HG03060 (cell line): ENCODE results near the gene DBT.
A peak's percentile ranks its signal among the peaks of the same experiment; 100 is the strongest.
"Not testable (repeated sequence)": the region's sequence is repeated elsewhere in the genome, so short reads cannot be mapped to it uniquely, and the experiment has no call there.

Experiments used
- ATAC-seq: cut with Tn5 transposase; IDR thresholded peaks from one replicate; pipeline ENCODE4 v1.9.1; 2021; ENCODE audit warnings: low read depth, moderate number of reproducible peaks; ENCODE audit not compliant: unreplicated experiment

Gene DBT

DNA sequence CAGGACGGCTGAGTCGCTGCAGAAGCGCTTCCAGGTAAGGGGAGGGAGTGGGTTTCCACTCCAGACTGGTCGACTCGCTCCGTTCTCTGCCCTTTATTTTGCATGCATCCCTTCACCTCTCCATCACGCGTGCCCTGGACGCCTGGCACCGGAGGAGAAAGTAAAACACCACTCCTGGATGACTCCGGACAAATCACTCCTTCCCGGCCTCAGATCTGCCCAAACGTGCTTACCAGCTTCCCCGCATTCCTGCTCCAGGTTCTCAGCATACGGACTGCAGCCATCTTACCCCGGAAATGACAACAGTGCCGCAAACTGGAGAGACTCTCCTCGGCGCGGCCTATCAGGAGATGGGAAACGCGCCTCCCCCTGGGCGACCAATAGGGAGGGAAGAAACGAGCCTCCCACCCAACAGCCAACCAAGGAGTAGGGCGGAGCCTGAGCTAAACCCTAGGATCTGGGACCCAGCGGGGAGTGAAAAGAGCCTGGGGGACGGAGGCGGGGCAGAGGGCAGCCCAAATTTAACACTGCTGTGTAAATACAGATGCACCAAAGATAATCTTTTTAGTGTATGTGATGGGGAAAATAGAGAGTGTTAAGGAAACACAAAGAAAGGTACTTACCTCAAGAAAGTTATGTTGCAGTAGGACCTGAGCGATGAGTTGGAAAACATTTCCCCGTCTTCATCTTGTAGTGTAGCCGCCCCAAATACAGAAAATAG lies at the start of gene DBT:
Gene DBT (minus strand): TSS at position 298 of the 721 bp plus-strand sequence. CDS start 14 bp downstream, at position 284.
- peak; percentile 98 for ATAC-seq

DNA sequence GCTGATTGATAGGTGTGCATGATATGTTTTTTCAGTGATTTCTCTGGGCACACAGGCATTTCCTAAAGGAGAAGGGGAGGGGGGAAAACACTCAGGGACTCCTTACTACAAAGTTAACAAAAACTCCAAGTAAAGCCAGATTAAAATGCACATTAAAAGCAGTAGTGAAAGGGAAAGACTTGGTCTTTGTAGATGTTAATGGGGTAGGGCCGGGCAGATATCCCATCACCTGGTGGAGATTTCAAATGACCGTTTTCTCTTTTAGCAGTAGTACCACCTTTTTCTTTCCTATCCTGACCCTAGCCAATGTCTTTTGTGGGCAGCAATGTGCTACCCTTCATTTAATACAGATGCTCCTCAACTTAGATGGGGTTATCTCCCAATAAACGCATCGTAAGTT lies 48.9 kb upstream of the DBT start:
- ATAC-seq, result no peak

GRCh38 chr1:100296997-100297396 lies 47.4 kb upstream of the DBT start:
- not testable (repeated sequence) for ATAC-seq

DNA sequence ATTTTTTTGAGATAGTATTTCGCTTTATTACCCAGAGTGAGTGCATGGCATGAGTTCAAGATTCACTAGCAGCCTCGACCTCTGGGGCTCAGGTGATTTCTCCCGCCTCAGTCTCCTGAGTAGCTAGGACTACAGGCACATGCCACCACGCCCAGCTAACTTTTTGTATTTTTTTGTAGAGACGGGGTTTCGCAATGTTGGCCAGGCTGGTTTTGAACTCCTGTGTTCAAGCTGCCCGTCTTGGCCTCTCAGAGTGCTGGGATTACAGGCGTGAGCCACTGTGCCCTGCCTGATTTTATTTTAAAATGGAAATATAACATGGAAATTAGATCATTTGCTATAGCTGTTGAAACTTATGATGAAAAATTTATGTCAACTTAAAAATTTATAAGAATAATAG lies 46.5 kb upstream of the DBT start:
- no peak for ATAC-seq

DNA sequence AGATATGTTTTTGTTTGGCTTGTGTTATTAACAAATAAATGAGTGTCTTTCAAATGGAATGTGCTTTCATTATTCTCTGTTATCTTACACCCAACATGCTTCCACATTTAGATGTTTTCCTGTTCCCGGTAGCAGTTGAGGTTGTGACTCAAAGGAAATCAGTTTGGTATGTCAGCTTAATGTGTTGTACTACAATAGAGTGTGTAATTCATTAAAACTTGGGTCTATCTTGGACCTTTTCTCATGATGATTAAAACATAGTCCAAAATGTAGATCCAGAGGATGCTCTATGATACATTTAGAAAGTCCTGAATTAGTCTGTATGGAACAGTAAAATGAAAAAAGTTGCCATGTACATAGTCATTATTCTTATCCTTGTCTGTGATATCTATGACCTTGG lies 43.1 kb upstream of the DBT start:
- ATAC-seq, result no peak

- ATAC-seq, result no peak
Measured at GRCh38 chr1:100290291-100290690, 40.7 kb upstream of the DBT start.

GRCh38 chr1:100287162-100287561 lies 37.5 kb upstream of the DBT start:
- ATAC-seq, result no peak

DNA sequence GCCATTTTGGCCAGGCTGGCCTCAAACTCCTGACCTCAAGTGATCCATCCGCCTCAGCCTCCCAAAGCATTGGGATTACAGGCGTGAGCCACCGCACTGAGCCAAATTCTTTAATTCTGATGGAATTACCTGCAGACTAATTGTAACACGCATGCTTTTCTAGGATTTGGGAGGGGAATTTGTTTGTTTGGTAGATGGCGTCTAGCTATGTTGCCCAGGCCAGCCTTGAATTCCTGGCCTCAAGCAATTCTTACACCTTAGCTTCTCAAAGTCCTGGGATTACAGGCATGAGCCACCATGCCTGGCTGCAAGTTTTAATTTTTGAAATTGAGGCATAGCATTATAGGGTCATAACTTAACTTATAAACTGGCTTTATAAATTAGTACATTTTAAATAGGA lies 35.0 kb upstream of the DBT start:
- no peak for ATAC-seq

GRCh38 chr1:100279954-100280682 lies 30.5 kb upstream of the DBT start:
- ATAC-seq, result no peak

- ATAC-seq, result no peak
Measured at GRCh38 chr1:100279358-100279923, 29.8 kb upstream of the DBT start.

DNA sequence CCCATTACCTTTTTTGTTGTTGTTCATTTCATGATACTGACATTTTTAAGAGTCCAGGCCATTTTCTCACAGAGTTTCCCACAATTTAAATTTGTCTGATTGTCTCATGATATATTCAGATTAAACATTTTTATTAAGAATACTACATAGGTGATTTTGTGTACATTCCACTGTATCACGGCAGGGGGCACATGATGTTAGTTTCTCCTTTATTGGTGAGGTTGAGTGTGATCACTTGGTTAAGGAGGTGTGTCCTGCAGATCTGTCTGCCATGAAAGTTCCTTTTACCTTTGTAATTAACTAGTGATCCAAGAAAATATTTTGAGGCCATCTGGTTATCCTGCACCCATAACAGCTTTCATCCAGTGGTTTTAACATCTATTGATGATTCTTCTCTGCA lies 28.2 kb upstream of the DBT start:
- ATAC-seq, result no peak

- no peak for ATAC-seq
Measured at GRCh38 chr1:100268202-100268601, 18.6 kb upstream of the DBT start.

GRCh38 chr1:100267284-100267683 lies 17.6 kb upstream of the DBT start:
- no peak for ATAC-seq

GRCh38 chr1:100266741-100267140 lies 17.1 kb upstream of the DBT start:
- no peak for ATAC-seq

- peak; percentile 86 for ATAC-seq
Measured at GRCh38 chr1:100265931-100266740, 16.5 kb upstream of the DBT start, which contains the start of gene RTCA. RTCA (plus strand) TSS chr1:100266216; CDS start chr1:100266376, 160 bp downstream.

- ATAC-seq, result peak; percentile 25
Measured at GRCh38 chr1:100265562-100265930, 15.9 kb upstream of the DBT start.

- not testable (repeated sequence) for ATAC-seq
Measured at GRCh38 chr1:100264081-100264480, 14.4 kb upstream of the DBT start.

- no peak for ATAC-seq
Measured at GRCh38 chr1:100261686-100262085, 12.1 kb upstream of the DBT start.

GRCh38 chr1:100258427-100258826 lies 8.8 kb upstream of the DBT start:
- not testable (repeated sequence) for ATAC-seq

DNA sequence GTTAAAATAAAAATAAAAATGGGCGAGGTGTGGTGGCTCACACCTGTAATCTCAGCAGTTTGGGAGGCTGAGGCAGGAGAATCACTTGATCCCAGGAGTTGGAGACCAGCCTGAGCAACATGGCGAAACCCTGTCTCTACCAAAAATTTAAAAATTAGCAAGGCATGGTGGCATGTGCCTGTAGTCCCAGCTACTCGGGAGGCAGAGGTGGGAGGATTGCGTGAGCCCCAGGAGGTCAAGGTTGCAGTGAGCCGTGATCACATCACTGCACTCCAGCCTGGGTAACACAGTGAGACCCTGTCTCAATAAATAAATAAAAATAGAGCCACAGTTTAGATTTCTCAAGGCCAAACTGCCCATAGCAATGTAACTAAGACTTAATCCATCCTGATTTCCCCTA lies 6.6 kb upstream of the DBT start:
- ATAC-seq, result not testable (repeated sequence)

- ATAC-seq, result no peak
Measured at GRCh38 chr1:100253552-100253951, 3.9 kb upstream of the DBT start.
